GM19023 (cell line): ENCODE data around the gene XRCC1.

Experiments used
- ATAC-seq: cut with Tn5 transposase; IDR thresholded peaks from one replicate; pipeline ENCODE4 v1.9.1; 2021; ENCODE audit warnings: mild to moderate bottlenecking, moderate library complexity; ENCODE audit not compliant: unreplicated experiment

The XRCC1 gene

DNA sequence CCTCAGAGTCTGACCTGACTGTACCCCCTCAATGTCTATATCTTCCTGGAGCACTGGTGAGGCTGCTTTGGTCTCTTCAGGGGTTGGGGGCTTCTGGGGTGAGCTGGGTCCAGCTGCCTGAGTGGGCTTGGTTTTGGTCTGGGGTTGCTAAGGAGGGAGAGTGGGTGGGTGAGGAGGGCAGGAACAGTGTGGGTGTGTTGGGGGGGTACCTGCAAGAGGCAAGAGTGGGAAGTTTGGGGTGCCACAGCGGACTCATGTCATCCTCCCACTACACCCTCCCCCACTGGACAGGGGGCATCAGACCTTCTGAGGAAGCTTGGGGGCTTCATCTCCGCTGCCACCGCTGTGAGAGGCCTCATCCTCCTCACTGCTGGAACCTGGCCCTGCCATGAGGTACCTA, 28.7 kb downstream of the XRCC1 start:
- no peak for ATAC-seq

DNA sequence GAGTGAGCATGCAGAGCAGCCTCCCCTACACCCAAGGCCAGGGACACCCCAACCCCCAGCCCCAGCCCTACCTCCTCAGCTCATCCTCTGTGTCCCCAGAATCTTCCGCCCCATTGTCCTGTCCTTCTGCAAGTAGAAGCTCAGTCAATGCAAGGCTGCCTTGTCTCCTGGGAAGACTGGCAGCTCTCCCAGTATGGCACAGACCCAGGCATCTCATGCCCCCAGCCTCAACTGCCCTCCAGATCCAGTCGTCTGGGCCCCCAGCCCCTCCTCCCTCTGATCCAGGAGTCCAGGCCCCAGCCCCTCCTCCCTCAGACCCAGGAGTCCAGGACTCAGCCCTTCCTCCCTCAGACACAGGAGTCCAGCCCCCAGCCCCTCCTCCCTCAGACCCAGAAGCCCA, 29.3 kb downstream of the XRCC1 start:
- no peak for ATAC-seq

- no peak for ATAC-seq
Observed at GRCh38 chr19:43545276-43545675, 30.1 kb downstream of the XRCC1 start.

GRCh38 chr19:43544077-43544476, 31.2 kb downstream of the XRCC1 start:
- no peak for ATAC-seq

GRCh38 chr19:43541920-43542650, 33.2 kb downstream of the XRCC1 start:
- ATAC-seq = no peak

DNA sequence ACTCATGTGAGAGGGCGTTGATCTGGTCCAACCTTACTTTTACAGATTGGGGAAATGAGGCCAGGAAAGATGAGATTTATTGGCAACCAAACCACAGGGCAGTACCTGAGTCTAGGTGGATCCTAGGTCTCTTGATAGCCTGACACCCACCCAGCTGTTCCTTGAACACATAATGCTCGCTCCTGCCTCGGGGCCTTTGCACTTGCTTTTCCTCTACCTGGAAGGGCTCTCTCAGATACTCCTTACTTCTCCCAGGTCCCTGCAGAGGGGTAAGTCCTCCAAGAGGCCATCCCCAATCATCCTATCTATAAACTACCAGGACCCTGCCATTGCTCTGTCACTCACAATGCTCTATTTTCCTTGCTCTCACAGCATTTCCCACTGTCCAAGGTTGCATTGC, 34.9 kb downstream of the XRCC1 start:
- no peak for ATAC-seq

DNA sequence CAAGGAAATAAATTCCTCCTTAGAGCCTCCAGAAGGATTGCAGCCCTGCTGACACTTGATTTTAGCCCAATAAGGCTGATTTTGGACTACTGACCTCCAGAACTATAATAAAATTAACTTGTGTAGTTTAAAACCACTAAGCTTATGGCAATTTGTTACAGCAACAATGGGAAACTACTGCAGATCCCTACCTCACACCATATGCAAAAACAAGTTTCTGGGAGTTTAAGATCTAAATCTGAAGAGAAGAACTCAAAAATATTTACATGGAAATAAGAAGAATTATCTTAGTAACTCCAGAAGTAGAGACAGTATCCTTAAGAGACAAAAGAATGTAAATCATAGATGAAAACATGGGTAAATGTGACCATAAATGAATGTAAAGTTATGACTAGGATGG, 36.4 kb downstream of the XRCC1 start:
- no peak for ATAC-seq

DNA sequence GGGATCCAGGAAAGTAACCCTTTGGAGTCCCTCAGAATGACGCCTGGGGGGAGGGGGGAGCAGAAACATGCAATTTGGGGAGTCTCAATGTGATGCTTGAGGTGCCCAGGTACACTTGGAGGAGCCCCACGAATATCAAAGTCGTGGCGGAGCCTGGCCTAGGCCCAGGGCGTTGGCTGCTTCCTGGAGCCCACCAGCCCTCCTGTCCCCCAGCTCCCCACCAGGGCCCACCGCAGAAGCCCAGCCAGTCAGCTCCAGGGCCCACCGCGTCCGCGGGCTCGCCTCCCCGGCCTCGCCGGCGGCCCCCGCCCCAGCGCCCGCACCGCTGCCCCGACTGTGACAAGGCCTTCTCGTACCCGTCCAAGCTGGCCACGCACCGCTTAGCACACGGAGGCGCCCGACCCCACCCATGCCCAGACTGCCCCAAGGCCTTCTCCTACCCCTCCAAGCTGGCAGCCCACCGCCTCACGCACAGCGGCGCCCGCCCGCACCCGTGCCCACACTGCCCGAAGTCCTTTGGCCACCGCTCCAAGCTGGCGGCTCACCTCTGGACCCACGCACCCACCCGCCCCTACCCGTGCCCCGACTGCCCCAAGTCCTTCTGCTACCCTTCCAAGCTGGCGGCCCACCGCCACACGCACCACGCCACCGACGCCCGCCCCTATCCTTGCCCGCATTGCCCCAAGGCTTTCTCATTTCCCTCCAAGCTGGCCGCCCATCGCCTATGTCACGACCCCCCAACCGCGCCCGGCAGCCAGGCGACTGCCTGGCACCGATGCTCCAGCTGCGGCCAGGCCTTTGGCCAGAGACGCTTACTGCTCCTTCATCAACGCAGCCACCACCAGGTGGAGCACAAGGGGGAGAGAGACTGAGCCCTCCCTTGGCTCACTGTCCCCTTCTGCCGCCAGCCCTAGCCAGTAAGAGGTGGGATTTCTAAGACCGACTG, 40.2 kb downstream of the XRCC1 start:
- no peak for ATAC-seq

DNA sequence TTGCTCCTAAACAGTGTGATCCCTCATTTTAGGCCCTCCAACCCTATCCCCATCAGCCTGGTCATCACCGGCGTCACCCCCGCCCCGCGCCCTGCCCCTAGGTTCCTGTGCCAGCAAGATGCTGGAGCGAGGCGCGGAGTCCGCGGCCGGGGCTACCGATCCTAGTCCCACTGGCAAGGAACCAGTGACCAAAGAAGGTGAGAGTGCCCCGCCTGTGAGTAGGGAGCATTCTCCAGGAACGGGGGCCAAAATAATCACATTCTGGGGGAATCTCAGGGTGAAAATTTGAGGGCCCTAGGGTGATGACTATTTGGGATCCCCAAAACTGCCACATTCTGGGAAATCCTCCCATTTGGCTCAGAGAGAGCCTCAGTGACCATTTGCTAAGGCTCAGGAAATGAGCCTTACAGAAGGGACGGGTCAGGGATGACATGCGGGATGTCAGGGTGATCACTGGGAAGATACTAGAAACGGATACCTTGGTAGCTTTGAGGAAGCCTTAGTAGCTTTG, 41.0 kb downstream of the XRCC1 start:
- no peak for ATAC-seq

DNA sequence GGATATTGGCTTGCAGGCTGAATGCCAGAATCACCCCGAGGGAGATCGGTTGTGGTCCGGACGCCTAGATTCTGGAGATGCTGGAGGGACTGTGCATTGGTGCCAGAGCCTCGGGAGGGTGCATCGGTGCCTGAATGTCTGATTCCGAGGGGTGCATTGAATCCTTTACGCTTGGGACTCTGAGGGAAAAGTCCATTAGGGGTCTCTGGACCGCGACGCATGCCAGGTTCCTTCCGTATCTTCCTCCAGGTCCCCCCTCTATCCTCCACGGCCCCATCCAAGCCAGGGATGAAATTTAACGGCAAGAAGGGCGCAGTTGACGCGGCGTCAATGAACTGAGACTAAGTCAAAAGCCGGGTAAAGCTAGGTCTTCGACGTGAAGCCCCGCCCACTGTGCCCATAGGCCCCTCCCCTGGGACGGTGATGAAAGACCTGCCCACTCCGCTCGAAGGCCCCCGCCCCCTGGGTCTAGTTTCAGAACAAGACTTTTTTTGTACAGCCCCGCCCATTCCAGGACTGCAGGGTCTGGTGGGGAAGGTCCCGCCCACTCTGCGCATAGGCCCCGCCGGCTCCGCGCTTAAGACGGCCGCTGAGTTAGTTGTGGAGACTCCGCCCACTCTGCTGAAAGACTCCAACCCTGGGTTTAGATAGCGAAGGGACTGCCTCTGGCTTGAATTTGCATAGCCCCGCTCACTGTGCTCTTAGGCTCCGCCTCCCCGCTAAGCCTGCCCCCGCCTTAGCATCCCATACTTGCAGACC, 41.6 kb downstream of the XRCC1 start:
- peak; percentile 51 for ATAC-seq

DNA sequence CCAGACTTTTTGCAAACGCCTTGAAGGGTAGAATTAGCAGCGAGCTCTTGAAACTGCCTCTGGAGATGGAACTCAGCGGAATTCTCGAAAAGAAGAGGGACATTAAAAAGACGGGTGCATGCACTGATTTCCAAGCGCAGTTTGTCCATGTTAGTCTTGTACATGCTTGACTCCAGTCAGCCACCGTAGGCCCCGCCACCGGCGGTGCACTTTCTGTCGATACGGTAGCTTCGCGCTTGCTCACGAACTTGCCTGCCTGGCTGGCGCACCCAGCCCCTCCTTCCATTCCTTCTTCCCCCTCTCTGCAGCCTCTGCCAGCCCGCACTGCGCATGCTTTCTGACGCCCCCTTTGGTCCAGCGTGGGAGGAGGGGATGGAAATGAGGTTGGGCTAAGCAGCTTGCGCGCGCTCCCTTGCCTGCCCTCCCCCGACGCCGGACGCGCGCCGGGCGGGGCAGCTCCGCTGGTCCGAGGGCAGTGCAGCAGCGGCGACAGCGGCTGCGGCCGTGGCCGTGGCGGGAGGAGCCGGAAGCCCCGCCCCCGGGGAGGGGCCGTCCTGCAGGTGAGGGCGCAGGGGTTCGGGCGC, 42.3 kb downstream of the XRCC1 start, which contains the start of gene ZNF575:
TSS of gene ZNF575 (plus strand) at position 227 of the 584 bp plus-strand sequence. CDS start 1,235 bp downstream, outside the sequence.
- ATAC-seq = peak; percentile 57

GRCh38 chr19:43532571-43532961, 42.8 kb downstream of the XRCC1 start:
- no peak for ATAC-seq

DNA sequence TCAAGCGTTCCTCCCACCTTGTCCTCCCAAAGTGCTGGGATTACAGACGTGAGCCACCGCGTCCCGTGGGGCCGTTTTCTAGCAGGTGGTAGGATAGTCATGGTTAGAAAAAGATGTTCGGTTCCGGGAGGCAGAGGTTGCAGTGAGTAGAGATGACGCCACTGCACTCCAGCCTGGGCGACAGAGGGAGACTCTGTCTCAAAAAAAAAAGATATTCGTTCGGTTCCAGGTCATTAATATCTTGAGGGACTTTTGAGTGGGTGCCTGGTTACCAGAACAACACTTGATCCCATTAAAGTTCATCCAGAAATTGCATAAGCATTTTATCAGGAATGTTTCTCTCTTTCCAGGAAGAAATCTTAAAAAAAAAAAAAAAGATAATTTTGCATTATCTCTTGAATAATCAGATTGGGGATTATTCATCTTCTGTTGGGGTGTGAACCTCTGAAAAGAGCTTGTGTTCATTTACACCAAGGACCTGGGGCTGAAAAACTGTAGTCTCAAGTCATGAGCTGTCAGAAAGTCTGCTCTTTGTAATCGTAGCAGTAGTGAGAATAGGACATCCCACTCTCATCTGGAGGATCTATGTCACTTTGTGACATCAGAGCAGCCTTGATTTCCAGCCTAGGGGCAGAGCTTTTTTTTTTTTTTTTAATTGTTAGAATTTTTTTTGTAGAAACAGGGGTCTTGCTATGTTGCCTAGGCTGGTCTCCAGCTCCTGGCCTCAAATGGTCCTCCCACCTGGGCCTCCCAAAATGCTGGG, 47.3 kb downstream of the XRCC1 start:
- no peak for ATAC-seq

DNA sequence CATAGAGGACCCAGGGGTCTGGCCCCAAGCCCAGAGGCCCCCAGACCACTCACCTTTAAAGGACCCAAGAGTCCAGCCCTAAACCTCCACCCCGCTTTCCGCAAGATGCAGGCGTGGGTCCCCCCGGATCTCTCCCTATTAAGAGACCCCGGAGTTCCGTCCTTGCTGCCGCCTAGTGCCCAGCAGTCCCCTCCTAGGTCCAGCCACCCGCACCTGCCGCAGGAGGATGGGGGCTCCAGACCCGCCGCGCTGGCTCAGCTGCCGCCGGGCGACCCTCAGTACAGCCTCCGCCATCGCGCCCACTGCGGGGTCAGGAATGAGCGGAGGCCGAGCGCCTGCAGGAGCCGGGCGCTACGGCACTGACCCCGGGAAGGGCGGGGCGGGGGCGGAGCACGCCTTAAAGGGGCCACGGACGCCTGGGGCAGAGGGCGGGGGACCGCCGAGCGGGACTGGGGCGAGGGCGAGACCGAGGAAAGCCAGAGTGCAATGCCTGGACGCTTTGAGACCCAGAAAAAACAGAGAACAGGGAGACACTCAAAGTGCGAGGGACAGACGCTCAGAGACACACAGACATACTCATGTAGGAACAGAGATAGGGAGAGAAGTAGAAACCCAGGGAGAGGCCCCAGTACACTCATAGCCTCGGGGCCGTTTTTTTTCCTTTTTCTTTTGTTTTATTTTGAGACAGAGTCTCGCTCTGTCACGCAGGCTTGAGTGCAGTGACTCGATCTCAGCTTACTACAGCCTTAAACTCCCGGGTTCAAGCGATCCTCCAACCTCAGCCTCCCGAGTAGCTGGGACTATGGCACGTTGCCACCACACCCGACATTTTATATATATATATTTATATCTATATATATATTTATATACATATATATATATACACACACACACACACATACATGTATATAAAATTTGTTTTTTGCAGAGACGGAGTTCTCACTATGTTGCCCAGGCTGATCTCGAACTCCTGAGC, 48.2 kb downstream of the XRCC1 start, which contains the start of gene ETHE1:
TSS of gene ETHE1 (minus strand) at position 318 of the 976 bp plus-strand sequence. CDS start at position 294, 24 bp downstream.
- peak; percentile 78 for ATAC-seq

DNA sequence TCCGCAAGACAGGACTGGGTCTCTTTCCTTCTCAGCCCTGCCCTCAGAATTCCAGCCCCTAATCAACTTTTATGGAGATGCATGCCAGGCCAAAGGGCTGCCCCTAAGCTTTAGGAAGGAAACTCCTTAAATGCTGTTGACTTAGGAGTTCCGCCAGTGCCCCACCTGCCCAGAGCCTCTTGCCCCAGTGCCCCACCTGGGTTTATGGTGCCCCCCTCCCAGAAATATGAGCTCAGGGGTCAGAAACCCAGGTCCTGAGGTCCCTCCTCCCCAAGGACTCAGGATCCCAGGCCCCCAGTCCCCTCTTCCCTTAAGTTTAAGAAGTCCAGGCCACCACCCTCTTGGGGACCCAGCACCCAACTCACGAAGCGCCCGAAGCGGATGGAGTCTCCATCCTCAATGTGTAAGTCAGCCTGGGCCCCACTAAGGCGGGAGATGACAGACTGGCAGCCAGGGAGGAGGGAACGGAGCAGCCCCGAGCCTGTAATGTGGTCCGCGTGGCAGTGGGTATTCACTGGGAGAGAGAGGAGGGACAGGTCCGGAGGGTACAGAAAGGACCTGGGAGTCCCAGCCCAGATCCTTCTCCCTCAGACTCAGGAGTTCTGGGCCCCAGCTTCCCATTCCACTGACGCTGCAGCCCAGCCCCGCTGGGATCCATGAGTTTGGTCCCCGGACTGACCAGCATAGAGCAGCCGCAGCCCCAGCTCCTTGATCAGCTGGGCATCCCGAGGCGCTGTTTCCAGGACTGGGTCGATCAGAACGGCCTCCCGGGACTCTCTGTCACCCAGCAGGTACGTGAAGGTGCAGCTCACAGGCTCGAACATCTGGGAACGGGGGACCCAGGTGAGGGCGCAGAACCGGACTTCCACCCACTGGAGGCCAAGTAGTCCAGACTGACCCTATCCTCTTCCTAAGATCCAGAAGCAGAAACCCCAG, 49.2 kb downstream of the XRCC1 start:
- no peak for ATAC-seq

- no peak for ATAC-seq
Observed at GRCh38 chr19:43524922-43525835, 50.1 kb downstream of the XRCC1 start.
